Liver (tissue), 9 donors: Measurements from ENCODE around the gene TOMT. TPM values are rescaled to one million over a fixed set of nuclear protein-coding genes. Genes with fewer than 3 reads are reported as not detected.
"Not testable (repeated sequence)": the region's sequence is repeated elsewhere in the genome, so short reads cannot be mapped to it uniquely, and the experiment has no call there.

Source experiments
- DNase-seq: peaks from one replicate; pipeline ENCODE4 v3.0.0-alpha.2; 2017; ENCODE audit warnings: low spot score
- H3K27ac ChIP-seq, 2 donors: one replicate each; pipeline ENCODE4 v1.7.0; 2013; ENCODE audit warnings: inconsistent platforms in 2 of 2, low read length in 2 of 2, control low read depth in 1 of 2, low read depth in 1 of 2, mild to moderate bottlenecking in 1 of 2
- H3K27me3 ChIP-seq, 4 donors: one replicate each; pipeline versions ENCODE4 v1.6.1 to v1.7.0; 2013; ENCODE audit warnings: low read length in 3 of 4, inconsistent platforms in 1 of 4, mild to moderate bottlenecking in 1 of 4, moderate library complexity in 1 of 4; ENCODE audit not compliant: control insufficient read depth in 4 of 4, insufficient read depth in 4 of 4
- H3K36me3 ChIP-seq, 4 donors: one replicate each; pipeline versions ENCODE4 v1.6.1 to v1.7.0; 2013; ENCODE audit warnings: low read length in 3 of 4, mild to moderate bottlenecking in 3 of 4, low read depth in 1 of 4, moderate library complexity in 1 of 4; ENCODE audit not compliant: control insufficient read depth in 4 of 4, insufficient read depth in 3 of 4
- H3K4me1 ChIP-seq, 4 donors: one replicate each; pipeline versions ENCODE4 v1.6.1 to v1.7.0; 2013; ENCODE audit warnings: low read length in 3 of 4, mild to moderate bottlenecking in 3 of 4, moderate library complexity in 1 of 4; ENCODE audit not compliant: control insufficient read depth in 4 of 4, insufficient read depth in 4 of 4
- H3K4me3 ChIP-seq, 3 donors: one replicate each; pipeline versions ENCODE4 v1.6.1 to v1.7.0; 2013; ENCODE audit warnings: low read length in 3 of 3, control low read depth in 1 of 3, low read depth in 1 of 3, mild to moderate bottlenecking in 1 of 3
- H3K9ac ChIP-seq, 2 donors: one replicate each; pipeline ENCODE4 v1.7.0; 2013; ENCODE audit warnings: low read length in 2 of 2, mild to moderate bottlenecking in 2 of 2, moderate library complexity in 2 of 2, control low read depth in 1 of 2, low read depth in 1 of 2
- H3K9me3 ChIP-seq, 4 donors: one replicate each; pipeline versions ENCODE4 v1.6.1 to v1.7.0; 2013; ENCODE audit warnings: low read length in 3 of 4; ENCODE audit not compliant: control insufficient read depth in 4 of 4
- ATF3 ChIP-seq: IDR thresholded peaks from 2 replicates; pipeline ENCODE4 v1.6.1; 2016; ENCODE audit warnings: antibody characterized with exemption
- CTCF ChIP-seq: fragments of 150-350 bp; IDR thresholded peaks from 2 replicates; pipeline ENCODE4 v1.5.1; 2017; ENCODE audit warnings: improper control_type of control experiment, low read depth, low read length; ENCODE audit not compliant: missing input control
- EGR1 ChIP-seq, 2 donors: IDR thresholded peaks; 2 replicates each; pipeline ENCODE4 v1.6.1; 2016 to 2018; ENCODE audit warnings: antibody characterized with exemption in 2 of 2, low read depth in 2 of 2
- FOXA1 ChIP-seq: IDR thresholded peaks from 2 replicates; pipeline ENCODE4 v1.6.1; 2016; ENCODE audit warnings: antibody characterized with exemption
- FOXA2 ChIP-seq: IDR thresholded peaks from 2 replicates; pipeline ENCODE4 v1.6.1; 2016; ENCODE audit warnings: antibody characterized with exemption
- GABPA ChIP-seq, 2 donors: IDR thresholded peaks in 1 of 2; conservative IDR thresholded peaks in 1 of 2; 2 replicates each; pipeline ENCODE4 v1.6.1; 2016; ENCODE audit warnings: antibody characterized with exemption in 2 of 2, mild to moderate bottlenecking in 1 of 2, moderate library complexity in 1 of 2
- HNF4A ChIP-seq, 2 donors: conservative IDR thresholded peaks; 2 replicates each; pipeline ENCODE4 v1.6.1; 2016; ENCODE audit warnings: antibody characterized with exemption in 2 of 2, mild to moderate bottlenecking in 2 of 2
- HNF4G ChIP-seq: IDR thresholded peaks from 2 replicates; pipeline ENCODE4 v1.6.1; 2016; ENCODE audit warnings: antibody characterized with exemption
- JUND ChIP-seq, 2 donors: IDR thresholded peaks; 2 replicates each; pipeline ENCODE4 v1.6.1; 2016; ENCODE audit warnings: antibody characterized with exemption in 2 of 2
- MAX ChIP-seq: IDR thresholded peaks from 2 replicates; pipeline ENCODE4 v1.6.1; 2016; ENCODE audit warnings: antibody characterized with exemption
- NR2F2 ChIP-seq: IDR thresholded peaks from 2 replicates; pipeline ENCODE4 v1.6.1; 2016; ENCODE audit warnings: antibody characterized with exemption
- RAD21 ChIP-seq, 2 donors: IDR thresholded peaks; 2 replicates each; pipeline ENCODE4 v1.6.1; 2016; ENCODE audit warnings: antibody characterized with exemption in 2 of 2, mild to moderate bottlenecking in 2 of 2
- RXRA ChIP-seq, 2 donors: IDR thresholded peaks; 2 replicates each; pipeline ENCODE4 v1.6.1; 2017 to 2018; ENCODE audit warnings: antibody characterized with exemption in 2 of 2, mild to moderate bottlenecking in 1 of 2
- SP1 ChIP-seq: IDR thresholded peaks from 2 replicates; pipeline ENCODE4 v1.6.1; 2018; ENCODE audit warnings: antibody characterized with exemption, mild to moderate bottlenecking
- TAF1 ChIP-seq: conservative IDR thresholded peaks from 2 replicates; pipeline ENCODE4 v1.6.1; 2016; ENCODE audit warnings: antibody characterized with exemption, mild to moderate bottlenecking
- YY1 ChIP-seq: IDR thresholded peaks from 2 replicates; pipeline ENCODE4 v1.6.1; 2016; ENCODE audit warnings: antibody characterized with exemption, mild to moderate bottlenecking
- ZBTB33 ChIP-seq: IDR thresholded peaks from 2 replicates; pipeline ENCODE4 v1.6.1; 2016; ENCODE audit warnings: antibody characterized with exemption
- WGBS: extraction: QIAGEN DNeasy Blood & Tissue Kit; methylation state at CpG from one replicate; pipeline ENCODE4 v1.1.7; 2013; 5-methylcytosine and 5-hydroxymethylcytosine counted together
- polyA plus RNA-seq, 2 donors: library from polyadenylated mRNA; stranded (reverse) in 1 of 2; unstranded in 1 of 2; fragments of 200-250 nt in 1 of 2; fragments of >200 nt in 1 of 2; fragmentation: Nextera tagmentation in 1 of 2; extraction: Ambion mirVana in 1 of 2; gene quantifications; one replicate each; pipeline versions ENCODE4 v1.2.1 to v1.2.3, GENCODE V29; 2013 to 2015
- total RNA-seq, 2 donors: library from RNA; depleted of rRNA; stranded (reverse); fragments of >200 nt; gene quantifications; one replicate each; pipeline ENCODE4 v1.2.3, GENCODE V29; 2014
- TF ChIP-seq, protein P1 (sequence below): IDR thresholded peaks from 2 replicates; pipeline ENCODE4 v1.6.1; 2016; ENCODE audit warnings: antibody characterized with exemption, mild to moderate bottlenecking
- donor health status: healthy.
- donor health status: healthy.
- donor health status: healthy.
- donor health status: healthy.
- donor health status: healthy.

TOMT gene
- total and polyA plus RNA-seq, 4 donors, result 0.33 TPM; not detected in 3

- no peak overlapping the region for H3K4me3 ChIP-seq
- H3K36me3 ChIP-seq, result no peaks in the 10 kb centered on the region
- no peak for DNase-seq
- H3K4me1 ChIP-seq, result no peaks in the 10 kb centered on the region
- 78% methylated on average over 4 of the region's 4 CpGs for WGBS
- no peak overlapping the region for H3K27ac ChIP-seq
- H3K27me3 ChIP-seq, result no peaks in the 10 kb centered on the region
- H3K9ac ChIP-seq, result no peak overlapping the region
- TF ChIP-seq FOXA1 (no peak), CTCF (no peak), RAD21 (IDR thresholded peaks at IDR 0.05) (no peak), TAF1 (no peak), RXRA (IDR thresholded peaks at IDR 0.05) (no peak), HNF4G (no peak), HNF4A (conservative IDR thresholded peaks at IDR 0.05) (no peak), GABPA (IDR thresholded peaks at IDR 0.05 in 1 of 2, conservative IDR thresholded peaks at IDR 0.05 in 1 of 2) (no peak), SP1 (no peak), EGR1 (IDR thresholded peaks at IDR 0.05; ENCODE audit: low read depth in 2 of 2) (no peak), ZBTB33 (no peak), MAX (no peak), NR2F2 (no peak), YY1 (no peak), FOXA2 (no peak), ATF3 (no peak), JUND (IDR thresholded peaks at IDR 0.05) (no peak)
- TF ChIP-seq, protein P1, sequence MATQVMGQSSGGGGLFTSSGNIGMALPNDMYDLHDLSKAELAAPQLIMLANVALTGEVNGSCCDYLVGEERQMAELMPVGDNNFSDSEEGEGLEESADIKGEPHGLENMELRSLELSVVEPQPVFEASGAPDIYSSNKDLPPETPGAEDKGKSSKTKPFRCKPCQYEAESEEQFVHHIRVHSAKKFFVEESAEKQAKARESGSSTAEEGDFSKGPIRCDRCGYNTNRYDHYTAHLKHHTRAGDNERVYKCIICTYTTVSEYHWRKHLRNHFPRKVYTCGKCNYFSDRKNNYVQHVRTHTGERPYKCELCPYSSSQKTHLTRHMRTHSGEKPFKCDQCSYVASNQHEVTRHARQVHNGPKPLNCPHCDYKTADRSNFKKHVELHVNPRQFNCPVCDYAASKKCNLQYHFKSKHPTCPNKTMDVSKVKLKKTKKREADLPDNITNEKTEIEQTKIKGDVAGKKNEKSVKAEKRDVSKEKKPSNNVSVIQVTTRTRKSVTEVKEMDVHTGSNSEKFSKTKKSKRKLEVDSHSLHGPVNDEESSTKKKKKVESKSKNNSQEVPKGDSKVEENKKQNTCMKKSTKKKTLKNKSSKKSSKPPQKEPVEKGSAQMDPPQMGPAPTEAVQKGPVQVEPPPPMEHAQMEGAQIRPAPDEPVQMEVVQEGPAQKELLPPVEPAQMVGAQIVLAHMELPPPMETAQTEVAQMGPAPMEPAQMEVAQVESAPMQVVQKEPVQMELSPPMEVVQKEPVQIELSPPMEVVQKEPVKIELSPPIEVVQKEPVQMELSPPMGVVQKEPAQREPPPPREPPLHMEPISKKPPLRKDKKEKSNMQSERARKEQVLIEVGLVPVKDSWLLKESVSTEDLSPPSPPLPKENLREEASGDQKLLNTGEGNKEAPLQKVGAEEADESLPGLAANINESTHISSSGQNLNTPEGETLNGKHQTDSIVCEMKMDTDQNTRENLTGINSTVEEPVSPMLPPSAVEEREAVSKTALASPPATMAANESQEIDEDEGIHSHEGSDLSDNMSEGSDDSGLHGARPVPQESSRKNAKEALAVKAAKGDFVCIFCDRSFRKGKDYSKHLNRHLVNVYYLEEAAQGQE, result no peak
- H3K9me3 ChIP-seq, result no peaks in the 10 kb centered on the region
These were observed 45.2 kb downstream of the TOMT start for GRCh38 chr11:72150882-72151281.

DNA sequence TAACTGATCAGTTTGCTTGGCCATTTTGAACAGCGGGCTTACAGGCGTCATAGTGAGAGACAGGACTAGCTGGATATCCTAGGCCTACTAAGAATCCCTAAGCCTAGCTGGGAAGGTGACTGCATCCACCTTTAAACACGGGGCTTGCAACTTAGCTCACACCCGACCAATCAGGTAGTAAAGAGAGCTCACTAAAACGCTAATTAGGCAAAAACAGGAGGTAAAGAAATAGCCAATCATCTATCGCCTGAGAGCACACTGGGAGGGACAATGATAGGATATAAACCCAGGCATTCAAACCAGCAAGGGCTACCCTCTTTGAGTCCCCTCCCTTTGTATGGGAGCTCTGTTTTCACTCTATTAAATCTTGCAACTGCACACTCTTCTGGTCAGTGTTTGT, 48.1 kb downstream of the TOMT start:
- H3K9ac ChIP-seq, H3K36me3 ChIP-seq, H3K27ac ChIP-seq, DNase-seq, H3K27me3 ChIP-seq, H3K4me3 ChIP-seq, H3K4me1 ChIP-seq, H3K9me3 ChIP-seq: not testable (repeated sequence)
- 90% methylated on average over 5 of the region's 6 CpGs for WGBS
